Peyer's patch (tissue), 4 donors: ENCODE results near the gene EEF1A2. TPM values are rescaled to one million over a fixed set of nuclear protein-coding genes. Genes with fewer than 3 reads are reported as not detected.

Source experiments
- DNase-seq, 3 donors: peaks; one replicate each; pipeline ENCODE4 v3.0.0-alpha.2; 2017 to 2019
- H3K27ac ChIP-seq, 4 donors: fragments of 200-600 bp; sonication (generic); one replicate each; pipeline ENCODE4 v1.5.1; 2016 to 2019
- H3K27me3 ChIP-seq, 2 donors: fragments of 200-600 bp; sonication (generic); one replicate each; pipeline ENCODE4 v1.5.1; 2019
- H3K36me3 ChIP-seq, 3 donors: fragments of 200-600 bp; sonication (generic); one replicate each; pipeline ENCODE4 v1.5.1; 2016 to 2019
- H3K4me1 ChIP-seq, 4 donors: fragments of 200-600 bp; sonication (generic); one replicate each; pipeline ENCODE4 v1.5.1; 2016 to 2019
- H3K4me3 ChIP-seq, 4 donors: fragments of 200-600 bp; sonication (generic); 1 replicate in 3 of 4; 2 replicates in 1 of 4; pipeline ENCODE4 v1.5.1; 2016 to 2019; ENCODE audit warnings: mild to moderate bottlenecking in 1 of 4
- H3K9me3 ChIP-seq, 4 donors: fragments of 200-600 bp; sonication (generic); one replicate each; pipeline ENCODE4 v1.5.1; 2016 to 2019; ENCODE audit warnings: mild to moderate bottlenecking in 1 of 4
- POLR2A ChIP-seq, 2 donors: fragments of 450-650 bp; IDR thresholded peaks; one replicate each; pipeline ENCODE4 v1.5.1; 2017; ENCODE audit warnings: antibody characterized with exemption in 2 of 2, mild to moderate bottlenecking in 2 of 2, moderate library complexity in 2 of 2
- total RNA-seq, 4 donors: library from RNA; depleted of rRNA; stranded (reverse); fragments of >200 nt; gene quantifications; one replicate each; pipeline ENCODE4 v1.1.0, GENCODE V29; 2016
- TF ChIP-seq, protein P1 (sequence below), 6 experiments: fragments of 450-650 bp in 4 of 6; fragments of 200-600 bp in 2 of 6; sonication (generic) in 1 of 6; IDR thresholded peaks; one replicate each; pipeline ENCODE4 v1.5.1; 2017 to 2019; ENCODE audit warnings: antibody characterized with exemption in 6 of 6, mild to moderate bottlenecking in 3 of 6, moderate library complexity in 1 of 6

Gene EEF1A2
- 1 to 10 TPM in 3 of 4 donors, under 1 TPM in 1; 0.67 to 3.3 (median 2.1) TPM for total RNA-seq

DNA sequence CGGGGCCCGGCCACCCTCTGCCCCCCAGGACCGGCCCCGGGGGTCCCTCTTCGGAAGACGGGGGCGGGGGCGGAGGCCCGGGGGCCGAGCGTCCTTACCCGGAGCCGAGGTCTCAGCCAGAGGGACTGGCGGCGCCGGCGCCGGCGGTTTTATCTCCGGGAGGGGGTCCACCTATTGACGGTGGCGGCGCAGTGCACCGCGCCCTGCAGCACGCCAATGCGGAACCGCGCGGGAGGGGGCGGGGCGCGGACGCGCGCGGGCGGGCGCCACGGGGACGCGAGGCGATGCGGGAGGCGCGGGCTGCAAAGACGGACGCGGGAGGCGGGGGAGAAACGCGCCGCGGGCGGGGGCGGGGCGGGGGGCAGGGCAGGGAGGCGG is at the start of gene EEF1A2:
Gene EEF1A2 (minus strand): TSS at position 124 of the 378 bp plus-strand sequence. CDS start 1,320 bp downstream, outside the sequence.
- Histone ChIP-seq H3K36me3 (no peaks in the 10 kb centered on the region), H3K9me3 (no peaks in the 10 kb centered on the region), H3K4me1 (peaks cover 4 to 30% (median 16%) of the 10 kb centered on the region in 4 donors), H3K27ac (no peak within 1 kb of the TSS), H3K27me3 (peaks cover 0 to 34% of the 10 kb centered on the region in 2 donors), H3K4me3 (peak within 1 kb of the TSS; percentile 7 to 53 (median 48))
- peak in 2 of 3 donors; percentile 31 to 59 for DNase-seq
- no peak for TF ChIP-seq POLR2A (IDR thresholded peaks at IDR 0.05)
- TF ChIP-seq, protein P1, sequence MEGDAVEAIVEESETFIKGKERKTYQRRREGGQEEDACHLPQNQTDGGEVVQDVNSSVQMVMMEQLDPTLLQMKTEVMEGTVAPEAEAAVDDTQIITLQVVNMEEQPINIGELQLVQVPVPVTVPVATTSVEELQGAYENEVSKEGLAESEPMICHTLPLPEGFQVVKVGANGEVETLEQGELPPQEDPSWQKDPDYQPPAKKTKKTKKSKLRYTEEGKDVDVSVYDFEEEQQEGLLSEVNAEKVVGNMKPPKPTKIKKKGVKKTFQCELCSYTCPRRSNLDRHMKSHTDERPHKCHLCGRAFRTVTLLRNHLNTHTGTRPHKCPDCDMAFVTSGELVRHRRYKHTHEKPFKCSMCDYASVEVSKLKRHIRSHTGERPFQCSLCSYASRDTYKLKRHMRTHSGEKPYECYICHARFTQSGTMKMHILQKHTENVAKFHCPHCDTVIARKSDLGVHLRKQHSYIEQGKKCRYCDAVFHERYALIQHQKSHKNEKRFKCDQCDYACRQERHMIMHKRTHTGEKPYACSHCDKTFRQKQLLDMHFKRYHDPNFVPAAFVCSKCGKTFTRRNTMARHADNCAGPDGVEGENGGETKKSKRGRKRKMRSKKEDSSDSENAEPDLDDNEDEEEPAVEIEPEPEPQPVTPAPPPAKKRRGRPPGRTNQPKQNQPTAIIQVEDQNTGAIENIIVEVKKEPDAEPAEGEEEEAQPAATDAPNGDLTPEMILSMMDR (IDR thresholded peaks at IDR 0.05): peak in 1 of 6 experiments; percentile 11

GRCh38 chr20:63548542-63548941 is 49.7 kb upstream of the EEF1A2 start:
- Histone ChIP-seq H3K4me1 (peaks cover 0 to 36% (median 14%) of the 10 kb centered on the region in 4 donors), H3K4me3 (no peak overlapping the region), H3K27me3 (peaks cover 0 to 5% of the 10 kb centered on the region in 2 donors), H3K9me3 (no peaks in the 10 kb centered on the region), H3K36me3 (no peaks in the 10 kb centered on the region), H3K27ac (no peak overlapping the region)
- DNase-seq: no peak
- TF ChIP-seq, protein P1 (IDR thresholded peaks at IDR 0.05): no peak
- TF ChIP-seq POLR2A (IDR thresholded peaks at IDR 0.05): no peak

DNA sequence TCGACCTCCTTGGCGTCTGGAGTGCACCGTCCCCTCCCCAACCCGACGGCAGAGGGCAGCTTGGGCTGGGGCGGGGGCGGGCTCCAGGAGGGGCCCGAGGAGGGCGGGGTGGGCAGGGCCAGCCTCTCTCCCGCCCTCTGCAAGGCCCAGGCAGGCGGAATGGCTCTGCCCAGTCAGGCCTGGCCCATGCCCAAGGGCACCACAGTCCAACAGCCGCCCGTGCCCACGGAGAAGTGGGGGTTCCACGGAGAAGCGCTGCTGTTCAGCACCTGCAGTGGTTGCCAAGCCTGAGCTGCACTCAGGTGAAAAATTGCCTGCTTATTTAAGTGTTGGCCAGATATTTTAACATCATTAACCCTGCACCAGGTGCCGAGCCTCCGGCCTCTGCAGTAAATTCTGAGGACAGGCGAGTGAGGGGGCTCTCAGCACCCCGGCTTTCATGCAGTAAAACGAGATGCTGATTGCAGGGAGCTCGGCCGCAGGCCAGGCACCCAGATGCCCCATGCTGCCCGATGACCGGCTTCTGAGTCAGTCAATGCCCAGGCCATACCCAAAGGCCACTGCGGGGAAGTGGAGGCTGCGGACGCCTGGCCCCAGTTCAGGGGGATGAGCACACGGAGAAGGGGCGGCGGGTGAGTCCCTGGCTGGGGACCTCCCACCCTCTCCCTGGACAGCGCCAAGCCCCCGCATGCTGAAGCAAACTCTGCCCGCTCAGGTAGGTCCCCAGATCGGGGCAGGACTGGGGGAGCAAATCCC is 49.0 kb upstream of the EEF1A2 start, which contains the start of gene SRMS:
Gene SRMS (minus strand): TSS at position 25 of the 756 bp plus-strand sequence. CDS start 286 bp downstream, outside the sequence.
- no peak within 1 kb of the TSS for H3K4me3 ChIP-seq
- no peaks in the 10 kb centered on the region for H3K9me3 ChIP-seq
- no peak for TF ChIP-seq POLR2A (IDR thresholded peaks at IDR 0.05)
- TF ChIP-seq, protein P1 (IDR thresholded peaks at IDR 0.05): no peak
- no peak for DNase-seq
- no peaks in the 10 kb centered on the region for H3K36me3 ChIP-seq
- H3K27ac ChIP-seq: no peak within 1 kb of the TSS
- H3K27me3 ChIP-seq: peaks cover 0 to 5% of the 10 kb centered on the region in 2 donors
- H3K4me1 ChIP-seq: peaks cover 0 to 32% (median 11%) of the 10 kb centered on the region in 4 donors

DNA sequence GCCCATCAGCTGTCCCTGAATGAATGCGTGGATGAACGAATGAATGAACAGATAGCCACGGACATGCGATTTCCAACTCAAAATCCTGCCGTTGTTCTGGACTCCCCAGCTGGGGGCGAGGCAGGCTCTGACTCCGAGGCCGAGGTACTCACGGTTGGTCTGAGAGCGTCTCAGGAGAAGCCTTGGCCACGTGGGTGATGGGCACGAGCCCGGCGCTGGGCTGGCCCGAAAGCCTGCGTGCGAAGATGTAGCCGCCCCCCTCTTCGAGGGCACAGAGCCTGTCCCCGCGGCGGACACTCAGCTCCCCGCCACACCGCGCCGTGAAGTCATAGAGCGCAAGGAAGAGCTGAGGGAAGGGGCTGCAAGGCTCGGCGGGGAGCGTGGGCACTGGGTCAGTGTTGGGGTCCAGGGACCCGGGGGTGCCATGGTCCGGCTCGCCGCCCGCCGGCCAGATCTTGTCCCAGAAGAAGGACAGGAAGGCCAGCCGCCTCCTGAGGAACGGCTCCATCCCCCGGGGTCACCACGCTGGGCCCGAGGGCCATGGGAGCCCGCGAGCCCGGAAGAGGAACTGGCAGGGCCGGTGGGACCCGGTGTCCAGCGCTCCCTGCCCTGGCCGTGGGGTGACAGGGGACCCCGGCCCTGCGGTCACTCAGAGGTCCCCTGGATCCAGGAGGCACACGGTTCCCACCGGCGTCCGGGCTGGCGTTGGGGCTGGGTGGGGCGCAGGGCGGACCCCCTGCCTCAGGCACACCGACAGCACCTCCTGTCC is 48.3 kb upstream of the EEF1A2 start:
- Histone ChIP-seq H3K4me3 (no peak overlapping the region), H3K27me3 (peaks cover 0 to 5% of the 10 kb centered on the region in 2 donors), H3K36me3 (no peaks in the 10 kb centered on the region), H3K4me1 (peaks cover 0 to 34% (median 11%) of the 10 kb centered on the region in 4 donors), H3K27ac (no peak overlapping the region), H3K9me3 (no peaks in the 10 kb centered on the region)
- TF ChIP-seq, protein P1 (IDR thresholded peaks at IDR 0.05): no peak
- no peak for DNase-seq

GRCh38 chr20:63546256-63546955 is 47.5 kb upstream of the EEF1A2 start:
- Histone ChIP-seq H3K9me3 (no peaks in the 10 kb centered on the region), H3K4me3 (no peak overlapping the region), H3K4me1 (peaks cover 0 to 37% (median 11%) of the 10 kb centered on the region in 4 donors), H3K36me3 (no peaks in the 10 kb centered on the region), H3K27ac (peak overlapping the region in 1 of 4 donors; percentile 38), H3K27me3 (peaks cover 0 to 5% of the 10 kb centered on the region in 2 donors)
- TF ChIP-seq, protein P1 (IDR thresholded peaks at IDR 0.05): no peak
- TF ChIP-seq POLR2A (IDR thresholded peaks at IDR 0.05): no peak
- DNase-seq: no peak
